Activated T-helper 2 cell treated with anti-CD3 and anti-CD28 coated beads, Interferon-gamma antibody, Interleukin-2, Interleukin-4, amounts not matched to agents 10 μg/mL and 5 μg/mL and 100 μg/mL, durations not matched to agents 14 hours and 24 hours and 36 hours (primary cell): ENCODE results near the gene NOS3. TPM values are rescaled to one million over a fixed set of nuclear protein-coding genes. Genes with fewer than 3 reads are reported as not detected.

Source experiments
- DNase-seq: peaks from one replicate; pipeline ENCODE4 v3.0.0; 2021; ENCODE audit warnings: low spot score
- H3K27ac Mint-ChIP-seq: one replicate; pipeline ENCODE4 v1.8.0; 2021; ENCODE audit warnings: mixed read lengths
- H3K27me3 Mint-ChIP-seq: one replicate; pipeline ENCODE4 v1.8.0; 2021; ENCODE audit warnings: low read depth, mixed read lengths
- H3K36me3 Mint-ChIP-seq: one replicate; pipeline ENCODE4 v1.8.0; 2021; ENCODE audit warnings: low read depth, mixed read lengths
- H3K4me1 Mint-ChIP-seq: one replicate; pipeline ENCODE4 v1.8.0; 2021; ENCODE audit warnings: low read depth, mixed read lengths
- H3K4me3 Mint-ChIP-seq: one replicate; pipeline ENCODE4 v1.8.0; 2021; ENCODE audit warnings: low read depth, mild to moderate bottlenecking, moderate library complexity, mixed read lengths
- H3K9me3 Mint-ChIP-seq: one replicate; pipeline ENCODE4 v1.8.0; 2021; ENCODE audit warnings: mixed read lengths
- intact Hi-C: fragments of 100-400 bp; cut with micrococcal nuclease; formaldehyde crosslinking; loops from one replicate; pipeline ENCODE4 v1.15.1; 2023
- total RNA-seq: library from RNA; stranded (reverse); gene quantifications from 2 replicates; pipeline ENCODE4 v1.2.3, GENCODE V29; 2022

NOS3 gene
- total RNA-seq: 9.8 TPM in 2 replicates

- Mint-ChIP-seq H3K27me3 (peaks cover 27% of the 10 kb centered on the region), H3K9me3 (peaks cover 3% of the 10 kb centered on the region), H3K4me1 (peaks cover 21% of the 10 kb centered on the region), H3K36me3 (no peaks in the 10 kb centered on the region), H3K27ac (no peak within 1 kb of the TSS), H3K4me3 (no peak within 1 kb of the TSS)
- no peak for DNase-seq
- intact Hi-C loops: no loop called here
Observed at GRCh38 chr7:150990416-150991186, at the start of gene NOS3. TSS of gene NOS3 (plus strand) at chr7:150991017. CDS start at chr7:150993804, 2,787 bp downstream.

DNA sequence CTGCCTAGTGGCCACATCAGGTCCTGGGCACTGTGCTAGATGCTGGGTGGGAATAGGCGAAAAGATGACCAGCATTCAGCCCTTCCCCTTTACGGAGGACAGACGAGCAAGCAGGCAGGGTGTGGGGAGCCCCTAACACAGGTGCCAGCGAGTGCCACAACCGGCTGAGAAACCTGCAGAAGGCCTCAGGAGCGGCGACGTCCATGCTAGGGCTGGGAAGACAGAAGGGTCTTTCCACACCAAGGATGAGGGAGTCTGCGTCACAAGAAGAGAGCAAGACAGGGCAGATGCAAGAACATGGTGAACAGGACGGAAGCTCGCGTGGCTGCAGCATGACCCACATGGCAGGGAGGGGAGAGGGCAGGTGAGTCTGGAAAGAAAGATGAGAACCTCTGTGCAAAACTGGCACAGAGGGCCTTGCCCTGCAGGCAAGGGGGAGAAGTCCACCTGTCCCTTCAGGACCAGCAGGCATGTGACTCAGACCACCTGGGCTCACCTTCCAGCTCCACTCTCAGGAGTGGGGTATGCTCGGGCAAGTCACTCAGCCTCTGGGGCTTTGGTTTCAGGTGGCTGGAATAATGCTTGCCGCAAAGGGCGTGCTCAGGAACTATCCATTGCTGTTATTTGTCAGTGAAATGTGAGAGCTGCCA, 49.3 kb upstream of the NOS3 start:
- intact Hi-C loops: no loop called here
- Mint-ChIP-seq H3K27me3 (no peaks in the 10 kb centered on the region), H3K4me3 (no peak overlapping the region), H3K4me1 (peaks cover 11% of the 10 kb centered on the region), H3K9me3 (no peaks in the 10 kb centered on the region), H3K36me3 (no peaks in the 10 kb centered on the region), H3K27ac (no peak overlapping the region)
- no peak for DNase-seq

DNA sequence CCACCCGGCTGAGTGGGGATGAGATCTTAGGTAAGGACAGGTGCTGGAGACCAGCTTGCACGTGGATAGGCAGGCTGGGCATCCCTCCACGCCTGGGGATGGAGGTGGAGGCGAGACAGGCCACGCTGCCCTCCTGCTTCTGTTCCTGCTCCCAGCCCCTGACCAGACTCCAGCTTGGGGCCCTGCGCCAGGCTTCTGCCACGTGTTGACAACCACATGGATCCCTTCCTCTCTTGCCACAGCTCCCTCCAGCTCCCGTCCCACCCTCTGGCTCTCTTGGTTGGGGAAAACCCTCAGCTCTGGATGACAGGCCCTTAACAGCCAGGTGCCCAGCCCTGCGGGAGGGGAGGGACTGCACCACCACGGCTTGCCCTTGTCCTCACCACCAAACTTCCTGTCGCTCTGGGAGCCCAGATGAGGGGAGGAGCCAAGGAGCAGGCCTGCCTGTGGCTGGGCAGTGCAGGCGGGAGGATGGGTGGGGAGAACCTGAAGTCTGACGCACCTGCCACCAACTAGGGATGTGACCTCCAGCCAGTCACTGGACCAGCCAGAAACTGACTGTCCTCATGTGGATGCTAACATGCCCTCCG, 48.7 kb upstream of the NOS3 start:
- H3K4me1 Mint-ChIP-seq: peaks cover 11% of the 10 kb centered on the region
- H3K27ac Mint-ChIP-seq: no peak overlapping the region
- DNase-seq: peak; percentile 23
- intact Hi-C loops: no loop called here
- H3K9me3 Mint-ChIP-seq: no peaks in the 10 kb centered on the region
- no peak overlapping the region for H3K4me3 Mint-ChIP-seq
- no peaks in the 10 kb centered on the region for H3K36me3 Mint-ChIP-seq
- H3K27me3 Mint-ChIP-seq: no peaks in the 10 kb centered on the region

- Mint-ChIP-seq H3K4me3 (no peak overlapping the region), H3K36me3 (no peaks in the 10 kb centered on the region), H3K27me3 (peaks cover under 1% of the 10 kb centered on the region), H3K27ac (no peak overlapping the region), H3K9me3 (no peaks in the 10 kb centered on the region), H3K4me1 (peaks cover 10% of the 10 kb centered on the region)
- DNase-seq: no peak
- intact Hi-C loops: no loop called here
Observed at GRCh38 chr7:150942591-150943452, 48.0 kb upstream of the NOS3 start.

- DNase-seq: no peak
- Mint-ChIP-seq H3K36me3 (no peaks in the 10 kb centered on the region), H3K27me3 (peaks cover 3% of the 10 kb centered on the region), H3K9me3 (no peaks in the 10 kb centered on the region), H3K4me1 (peaks cover 6% of the 10 kb centered on the region), H3K27ac (no peak overlapping the region), H3K4me3 (no peak overlapping the region)
- intact Hi-C loops: no loop called here
Observed at GRCh38 chr7:150943453-150943814, 47.4 kb upstream of the NOS3 start.

DNA sequence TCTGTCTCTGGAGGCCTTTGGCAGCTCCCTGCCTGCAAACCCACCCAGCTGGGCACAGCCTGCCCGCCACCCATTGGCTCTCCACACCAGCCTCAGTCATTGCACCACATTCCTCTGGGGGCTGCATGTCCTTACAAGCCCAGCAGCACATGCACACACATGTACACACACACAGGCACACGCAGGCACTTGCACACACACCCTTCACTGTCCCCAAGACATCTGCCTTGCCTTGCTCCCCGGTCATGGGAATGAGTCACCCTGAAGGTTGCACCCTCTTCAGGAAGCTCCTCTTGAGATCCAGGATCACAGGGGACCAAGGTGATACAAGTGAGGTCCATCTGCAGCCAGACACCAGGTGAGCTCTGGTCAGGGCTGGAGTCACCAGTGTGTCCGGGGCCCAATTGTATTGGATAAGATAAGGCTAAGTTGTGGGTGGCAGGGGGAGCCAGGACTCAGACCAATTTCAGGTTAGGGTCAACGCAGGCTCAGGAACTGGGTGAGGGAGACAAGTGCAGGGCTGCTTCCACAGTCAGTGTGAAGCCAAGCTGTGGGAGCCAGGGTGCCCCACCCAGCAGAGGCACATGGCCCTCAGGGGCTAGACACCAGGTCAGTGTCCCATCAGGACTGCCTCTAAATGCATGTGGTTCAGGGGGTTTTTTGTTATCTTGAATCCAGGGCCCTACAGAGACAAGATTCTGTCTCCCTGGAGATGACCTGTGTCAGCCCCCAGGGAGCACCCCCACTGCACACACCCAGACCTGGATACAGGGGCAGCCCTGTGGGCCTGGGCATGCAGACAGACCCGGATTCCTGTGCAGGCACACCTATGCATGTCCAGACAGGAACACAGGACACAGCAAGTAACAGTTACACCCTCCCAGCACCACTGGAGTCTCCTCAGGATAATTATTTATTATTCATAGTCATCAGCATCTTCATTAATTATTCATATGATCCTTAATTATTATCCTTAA, 46.5 kb upstream of the NOS3 start:
- Mint-ChIP-seq H3K27ac (no peak overlapping the region), H3K9me3 (no peaks in the 10 kb centered on the region), H3K4me3 (no peak overlapping the region), H3K27me3 (peaks cover 6% of the 10 kb centered on the region), H3K36me3 (no peaks in the 10 kb centered on the region), H3K4me1 (peaks cover 3% of the 10 kb centered on the region)
- DNase-seq: no peak
- intact Hi-C loops: no loop called here

GRCh38 chr7:150945171-150945852, 45.5 kb upstream of the NOS3 start:
- H3K27me3 Mint-ChIP-seq: peaks cover 6% of the 10 kb centered on the region
- no peak overlapping the region for H3K27ac Mint-ChIP-seq
- no peak for DNase-seq
- H3K36me3 Mint-ChIP-seq: no peaks in the 10 kb centered on the region
- no peaks in the 10 kb centered on the region for H3K9me3 Mint-ChIP-seq
- no peak overlapping the region for H3K4me3 Mint-ChIP-seq
- H3K4me1 Mint-ChIP-seq: peaks cover 3% of the 10 kb centered on the region
- intact Hi-C loops: no loop called here

DNA sequence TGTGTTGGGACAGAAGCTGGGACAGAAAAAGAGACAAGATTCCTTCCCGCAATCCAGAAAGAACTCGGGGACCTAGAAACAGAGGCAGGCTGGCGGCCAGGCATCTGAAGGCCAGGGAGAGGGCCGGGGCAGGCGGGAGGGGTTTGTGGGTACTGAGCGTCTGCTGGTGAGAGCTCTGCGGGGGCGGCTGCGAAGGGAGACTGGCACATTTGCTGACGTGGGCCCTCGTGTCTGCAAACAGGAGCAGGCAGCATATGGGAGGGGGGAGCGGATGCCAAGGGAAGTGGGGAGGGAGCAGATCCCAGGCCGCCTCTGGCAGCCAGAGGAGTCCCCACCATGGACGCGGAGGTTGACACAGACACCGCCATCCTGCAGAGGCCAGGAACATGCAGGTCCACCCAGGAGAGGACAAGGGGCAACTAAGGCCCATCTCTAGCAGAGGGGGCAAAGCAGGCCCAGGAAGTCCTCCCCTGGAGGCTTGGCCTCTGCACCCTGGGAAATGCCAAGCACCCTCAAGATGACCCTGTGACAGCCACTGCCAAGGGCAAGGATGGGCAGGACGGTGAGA, 44.9 kb upstream of the NOS3 start:
- no peaks in the 10 kb centered on the region for H3K9me3 Mint-ChIP-seq
- no peaks in the 10 kb centered on the region for H3K36me3 Mint-ChIP-seq
- intact Hi-C loops: no loop called here
- peaks cover 3% of the 10 kb centered on the region for H3K4me1 Mint-ChIP-seq
- H3K27ac Mint-ChIP-seq: no peak overlapping the region
- peaks cover 6% of the 10 kb centered on the region for H3K27me3 Mint-ChIP-seq
- no peak overlapping the region for H3K4me3 Mint-ChIP-seq
- DNase-seq: no peak

DNA sequence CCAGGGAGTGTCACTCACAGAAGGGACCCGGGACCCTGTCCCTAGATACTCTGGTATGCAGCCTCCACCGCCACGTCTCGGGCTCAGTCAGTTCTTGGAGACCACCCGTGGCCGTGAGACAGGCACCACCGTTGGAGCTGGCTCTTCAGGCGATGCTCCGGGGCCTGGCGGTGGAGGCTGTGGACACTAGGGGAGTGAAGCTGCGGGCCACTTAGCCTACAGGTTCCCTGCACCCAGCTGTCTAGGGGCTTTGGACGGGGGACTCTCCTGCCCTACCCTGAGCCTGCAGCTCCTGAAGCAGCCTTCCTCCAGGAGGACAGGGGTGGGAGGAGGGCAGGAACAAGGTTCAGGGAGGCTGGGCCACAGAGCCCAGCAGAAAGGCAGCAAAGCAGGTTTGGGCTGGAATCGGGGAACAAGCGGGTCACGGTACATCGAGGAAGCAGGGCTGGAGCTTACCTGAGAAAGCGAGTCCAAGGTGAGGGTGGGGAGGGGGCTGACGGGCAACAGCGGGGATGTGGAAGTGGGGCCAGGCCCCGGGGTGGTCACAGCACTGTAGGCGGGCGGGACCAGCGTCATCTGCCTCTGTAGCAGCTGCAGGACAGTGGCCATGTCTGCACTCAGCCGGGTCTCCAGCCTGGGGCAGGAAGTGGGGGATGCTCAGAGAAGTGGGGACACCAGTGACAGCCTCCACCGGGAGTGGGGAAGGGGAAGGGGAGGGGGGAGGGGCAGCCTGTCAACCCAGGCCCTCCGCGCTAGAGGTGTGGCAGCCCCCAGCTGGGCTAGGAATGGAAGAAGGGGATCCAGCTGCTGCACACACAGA, 44.2 kb upstream of the NOS3 start:
- Mint-ChIP-seq H3K9me3 (no peaks in the 10 kb centered on the region), H3K36me3 (no peaks in the 10 kb centered on the region), H3K4me3 (no peak overlapping the region), H3K4me1 (no peaks in the 10 kb centered on the region), H3K27ac (no peak overlapping the region), H3K27me3 (peaks cover 6% of the 10 kb centered on the region)
- intact Hi-C loops: no loop called here
- no peak for DNase-seq

DNA sequence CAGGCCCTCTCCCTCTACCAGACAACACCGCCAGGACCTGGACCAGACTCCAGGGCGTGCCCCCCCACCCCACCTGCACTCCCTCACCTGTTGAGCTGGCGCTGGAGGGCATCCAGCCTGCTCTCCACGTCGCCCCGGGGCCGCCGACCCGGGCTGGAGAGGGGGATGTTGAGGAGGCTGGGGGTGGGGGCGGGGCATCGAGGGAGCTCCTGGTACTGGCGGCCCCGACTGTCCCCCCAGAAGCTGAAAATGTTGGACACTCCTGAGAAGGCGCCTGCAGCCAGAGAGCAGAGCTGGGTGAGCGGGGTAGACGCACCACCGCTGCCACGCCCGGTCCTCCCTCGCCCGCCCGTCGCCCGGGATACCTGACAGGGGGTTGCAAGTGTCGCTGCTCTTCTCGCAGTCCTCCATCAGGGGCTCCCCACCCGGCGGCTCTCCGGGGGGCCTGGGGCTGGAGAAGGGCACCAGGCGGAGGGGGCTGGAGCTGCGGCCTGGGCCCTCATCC, 43.5 kb upstream of the NOS3 start:
- Mint-ChIP-seq H3K36me3 (no peaks in the 10 kb centered on the region), H3K27ac (no peak overlapping the region), H3K4me3 (no peak overlapping the region), H3K27me3 (peaks cover 6% of the 10 kb centered on the region), H3K4me1 (no peaks in the 10 kb centered on the region), H3K9me3 (no peaks in the 10 kb centered on the region)
- DNase-seq: no peak
- intact Hi-C loops: no loop called here
